Adrenal gland (tissue), 5 donors: ENCODE results near the gene AUTS2.

Source experiments
- CTCF ChIP-seq, 6 experiments: fragments of 450-650 bp in 4 of 6; fragments of 200-600 bp in 2 of 6; sonication (generic) in 1 of 6; IDR thresholded peaks; 1 replicate in 5 of 6; 2 replicates in 1 of 6; pipeline versions ENCODE4 v1.5.1 to v1.8.0; 2016 to 2021; ENCODE audit warnings: antibody characterized with exemption in 6 of 6, mild to moderate bottlenecking in 2 of 6, moderate library complexity in 1 of 6
- POLR2A ChIP-seq, 2 donors: fragments of 450-650 bp; IDR thresholded peaks; one replicate each; pipeline ENCODE4 v1.6.1; 2017; ENCODE audit warnings: antibody characterized with exemption in 2 of 2, mild to moderate bottlenecking in 2 of 2, moderate library complexity in 1 of 2
- donor health status: DM: no; HTN: no; CAD: no.

- no peak for TF ChIP-seq CTCF (IDR thresholded peaks at IDR 0.05)
- no peak for TF ChIP-seq POLR2A (IDR thresholded peaks at IDR 0.05)
Measured at GRCh38 chr7:69749372-69749979, 151.2 kb downstream of the AUTS2 start.
